SK-MEL-5 (cell line): ENCODE results near the gene LRIG2. TPM values are rescaled to one million over a fixed set of nuclear protein-coding genes. Genes with fewer than 3 reads are reported as not detected.
A peak's percentile ranks its signal among the peaks of the same experiment; 100 is the strongest.
"Not testable (repeated sequence)": the region's sequence is repeated elsewhere in the genome, so short reads cannot be mapped to it uniquely, and the experiment has no call there.

ENCODE experiments used
- DNase-seq: peaks from one replicate; pipeline ENCODE4 v3.0.0-alpha.2; 2016; ENCODE audit warnings: low read depth, low spot score
- in situ Hi-C: cut with HindIII; loops from 2 replicates; pipeline ENCODE4 v1.10.0; 2016; ENCODE audit warnings: low sequenced_read_pairs, high pct_unique_total_duplicates, low pct_unique_long_range_greater_than_20kb
- polyA plus RNA-seq, 2 experiments: library from polyadenylated mRNA; depleted of rRNA; stranded (reverse); fragments of >200 nt; gene quantifications; 2 replicates each; pipeline ENCODE4 v1.2.3, GENCODE V29; 2015
- total RNA-seq: library from RNA; depleted of rRNA; stranded (reverse); fragments of >200 nt; shearing (Covaris generic); gene quantifications from 2 replicates; pipeline ENCODE4 v1.2.3, GENCODE V29; 2014; rRNA removed

The LRIG2 gene, protein sequence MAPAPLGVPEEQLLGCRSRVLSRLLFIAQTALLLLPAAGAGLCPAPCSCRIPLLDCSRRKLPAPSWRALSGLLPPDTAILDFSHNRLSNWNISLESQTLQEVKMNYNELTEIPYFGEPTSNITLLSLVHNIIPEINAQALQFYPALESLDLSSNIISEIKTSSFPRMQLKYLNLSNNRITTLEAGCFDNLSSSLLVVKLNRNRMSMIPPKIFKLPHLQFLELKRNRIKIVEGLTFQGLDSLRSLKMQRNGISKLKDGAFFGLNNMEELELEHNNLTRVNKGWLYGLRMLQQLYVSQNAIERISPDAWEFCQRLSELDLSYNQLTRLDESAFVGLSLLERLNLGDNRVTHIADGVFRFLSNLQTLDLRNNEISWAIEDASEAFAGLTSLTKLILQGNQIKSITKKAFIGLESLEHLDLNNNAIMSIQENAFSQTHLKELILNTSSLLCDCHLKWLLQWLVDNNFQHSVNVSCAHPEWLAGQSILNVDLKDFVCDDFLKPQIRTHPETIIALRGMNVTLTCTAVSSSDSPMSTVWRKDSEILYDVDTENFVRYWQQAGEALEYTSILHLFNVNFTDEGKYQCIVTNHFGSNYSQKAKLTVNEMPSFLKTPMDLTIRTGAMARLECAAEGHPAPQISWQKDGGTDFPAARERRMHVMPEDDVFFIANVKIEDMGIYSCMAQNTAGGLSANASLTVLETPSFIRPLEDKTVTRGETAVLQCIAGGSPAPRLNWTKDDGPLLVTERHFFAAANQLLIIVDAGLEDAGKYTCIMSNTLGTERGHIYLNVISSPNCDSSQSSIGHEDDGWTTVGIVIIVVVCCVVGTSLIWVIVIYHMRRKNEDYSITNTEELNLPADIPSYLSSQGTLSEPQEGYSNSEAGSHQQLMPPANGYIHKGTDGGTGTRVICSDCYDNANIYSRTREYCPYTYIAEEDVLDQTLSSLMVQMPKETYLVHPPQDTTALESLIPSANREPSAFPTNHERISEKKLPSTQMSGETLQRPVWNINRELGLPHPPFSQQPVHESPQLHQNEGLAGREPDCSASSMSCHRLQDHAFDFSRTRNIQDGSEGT
- 5.9 and 8.7 TPM in 2 replicates for total RNA-seq
- polyA plus RNA-seq (2015; cell fraction: cytosol; rRNA removed): 2.3 and 2.7 TPM in 2 replicates
- 19.6 and 22.5 TPM in 2 replicates for polyA plus RNA-seq (2015; cell fraction: nucleus; rRNA removed)

DNA sequence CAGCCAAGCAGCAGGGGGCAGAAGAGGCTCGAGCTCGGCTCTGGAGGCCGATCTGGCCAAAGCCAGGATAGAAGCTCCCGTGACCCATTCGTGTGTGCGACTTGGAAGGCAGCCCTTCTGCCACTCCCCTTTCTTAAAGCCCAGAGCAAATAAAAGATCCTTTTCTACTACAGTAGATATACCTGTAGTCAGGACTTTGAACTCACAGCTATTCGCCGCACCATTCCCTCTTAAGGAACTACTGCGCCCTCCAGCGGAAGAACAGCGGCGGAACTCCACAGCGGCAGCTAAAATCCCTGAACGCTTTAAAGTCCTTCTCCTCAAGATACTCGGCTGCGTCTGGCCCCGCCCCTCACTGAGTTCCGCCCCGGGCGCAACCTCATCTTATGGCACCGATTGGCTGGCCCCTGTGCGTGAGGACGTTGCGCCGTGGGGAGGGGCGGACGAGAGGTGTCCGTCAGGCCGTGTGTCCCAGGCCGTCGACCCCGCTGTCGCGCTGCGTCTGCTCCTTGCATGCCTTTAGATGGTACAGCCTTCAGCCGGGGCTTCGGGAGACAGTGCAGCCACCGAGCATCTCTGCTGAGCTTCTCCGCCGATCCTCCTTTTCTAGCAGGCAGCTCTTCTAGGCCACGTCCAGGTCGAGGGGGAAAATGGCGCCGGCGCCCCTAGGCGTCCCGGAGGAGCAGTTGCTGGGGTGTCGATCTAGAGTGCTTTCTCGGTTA is at the start of gene LRIG2:
Gene LRIG2 (plus strand): TSS at position 442 of the 722 bp plus-strand sequence. CDS start 209 bp downstream, at position 651.
- DNase-seq: peak; percentile 97
- in situ Hi-C loops: no loop called here

GRCh38 chr1:113023316-113023715 is 49.7 kb upstream of the LRIG2 start:
- DNase-seq, in situ Hi-C loops: not testable (repeated sequence)

DNA sequence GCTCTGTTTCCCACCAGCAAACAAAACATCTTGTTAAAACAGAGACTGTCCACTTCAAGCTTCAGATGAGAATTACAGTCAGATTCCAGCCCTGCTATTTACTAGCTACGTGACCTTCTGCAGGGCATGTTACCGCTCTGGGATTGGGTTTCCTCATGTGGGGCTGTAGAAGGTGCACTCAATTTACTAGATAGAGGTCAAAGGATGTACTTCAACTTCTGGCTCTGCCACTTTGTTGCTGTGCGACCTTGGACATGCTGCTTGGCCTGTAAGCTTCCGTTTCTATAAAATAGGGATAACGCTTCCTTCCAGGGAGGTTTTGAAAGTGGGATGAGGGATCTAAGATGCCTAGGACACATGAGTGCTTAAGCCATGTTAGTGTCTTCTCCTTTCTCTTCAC is 46.0 kb upstream of the LRIG2 start:
- DNase-seq: no peak
- in situ Hi-C loops: no loop called here

DNA sequence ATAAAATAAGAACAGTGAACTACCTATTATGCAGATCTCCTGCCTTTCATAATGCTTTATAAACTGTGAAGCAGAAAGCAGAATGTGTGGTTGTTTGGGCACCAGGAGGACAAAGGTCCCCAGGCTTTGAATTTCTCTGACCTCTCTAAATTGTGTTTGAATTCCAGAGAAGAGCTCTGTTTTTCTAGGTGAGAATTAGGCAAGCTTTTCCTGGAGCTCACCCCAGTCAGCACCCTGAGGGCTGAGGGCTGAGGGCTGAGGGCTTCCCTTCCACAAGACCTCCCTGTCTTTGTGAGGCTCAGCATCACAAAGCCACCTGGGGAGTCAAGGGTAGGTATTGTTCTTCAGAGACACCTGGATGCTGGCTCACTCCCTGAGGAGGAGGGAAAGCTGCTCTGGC is 45.5 kb upstream of the LRIG2 start:
- in situ Hi-C loops: no loop called here
- no peak for DNase-seq

- in situ Hi-C loops: no loop called here
Observed at GRCh38 chr1:113029822-113030221, 43.2 kb upstream of the LRIG2 start.

GRCh38 chr1:113031171-113031933 is 41.6 kb upstream of the LRIG2 start:
- in situ Hi-C loops: no loop called here
- no peak for DNase-seq

More at GRCh38 chr1:113029822-113030221, 43.2 kb upstream of the LRIG2 start:
- no peak for DNase-seq

- in situ Hi-C loops: no loop called here
- DNase-seq: no peak
Observed at GRCh38 chr1:113035086-113035485, 37.9 kb upstream of the LRIG2 start.

DNA sequence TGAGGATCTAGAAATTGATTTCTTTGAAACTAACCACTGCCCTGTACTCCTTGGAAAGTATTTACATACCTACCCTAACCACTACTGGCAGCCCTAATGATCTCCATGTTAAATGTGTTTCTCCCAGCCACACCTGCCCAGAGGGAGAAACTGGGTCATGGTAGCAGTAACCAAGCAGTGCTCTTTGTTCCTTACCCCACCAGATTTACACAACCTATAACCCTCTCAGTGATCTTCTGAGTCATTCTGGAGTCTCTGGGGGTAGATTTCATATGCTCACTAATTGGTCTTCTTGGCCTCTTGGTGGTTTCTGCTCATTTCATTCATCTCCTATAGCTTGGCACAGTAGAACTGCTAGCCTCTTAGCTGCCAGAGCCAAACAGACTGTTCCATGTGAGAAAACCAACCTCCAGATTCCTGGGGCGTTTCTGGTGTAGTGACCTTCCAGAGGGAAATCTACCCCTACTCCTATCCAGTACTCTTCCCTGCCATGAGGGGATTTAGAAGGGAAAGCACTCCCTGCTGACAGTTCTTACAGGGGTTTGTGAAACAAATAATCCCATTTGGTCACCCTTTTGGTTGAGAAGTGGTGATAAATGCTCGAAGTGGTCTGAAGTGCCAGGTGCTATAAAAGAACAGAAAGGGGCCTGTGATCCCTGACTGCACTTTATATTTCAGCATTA is 36.2 kb upstream of the LRIG2 start:
- in situ Hi-C loops: no loop called here
- no peak for DNase-seq

DNA sequence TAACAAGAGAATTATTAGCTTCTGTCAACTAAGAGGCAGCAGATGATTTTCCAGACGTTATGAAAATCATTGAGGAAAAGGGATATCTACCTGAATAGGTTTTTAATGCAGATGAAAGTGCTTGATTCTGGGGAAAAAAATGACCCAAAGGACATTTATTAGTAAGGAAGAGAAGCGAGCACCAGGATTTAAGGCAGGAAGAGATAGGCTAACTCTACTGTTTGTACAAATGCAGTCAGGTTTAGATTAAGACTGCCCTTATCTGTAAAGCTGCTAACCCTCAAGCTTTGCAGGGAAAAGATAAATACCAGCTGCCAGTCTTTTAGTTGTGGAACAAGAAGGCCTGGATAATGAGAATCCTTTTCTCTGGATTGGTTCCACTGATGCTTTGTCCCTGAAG is 33.0 kb upstream of the LRIG2 start:
- in situ Hi-C loops: no loop called here

DNA sequence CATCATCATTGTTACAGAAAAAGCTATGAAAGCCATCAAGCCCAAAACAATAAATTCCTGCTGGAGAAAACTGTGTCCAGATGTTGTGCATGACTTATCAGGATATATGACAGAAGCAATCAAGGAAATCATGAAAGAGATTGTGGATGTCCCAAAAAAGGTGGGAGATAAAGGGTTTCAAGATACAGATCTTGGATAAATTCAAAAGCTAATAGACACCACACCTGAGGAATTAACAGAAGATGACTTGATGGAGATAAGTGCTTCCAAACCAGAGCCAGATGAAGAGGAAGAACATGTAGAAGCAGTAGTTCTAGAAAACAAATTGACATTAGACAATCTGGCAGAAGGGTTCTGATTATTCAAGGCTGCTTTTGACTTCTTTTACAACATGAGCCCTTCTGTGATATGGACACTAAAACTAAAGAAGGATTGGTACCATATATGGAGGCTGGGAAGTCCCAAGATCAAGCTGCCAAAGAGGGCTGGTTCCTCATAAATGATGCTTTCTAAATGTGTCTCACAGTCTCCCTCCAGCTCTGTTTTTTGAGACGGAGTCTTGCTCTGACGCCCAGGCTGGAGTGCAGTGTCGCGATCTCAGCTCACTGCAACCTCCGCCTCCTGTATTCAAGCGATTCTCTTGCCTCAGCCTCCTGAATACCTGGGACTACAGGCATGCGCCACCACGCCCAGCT is 32.1 kb upstream of the LRIG2 start:
- in situ Hi-C loops: no loop called here
- DNase-seq: no peak

More for the DNA sequence above, 33.0 kb upstream of the LRIG2 start:
- no peak for DNase-seq

DNA sequence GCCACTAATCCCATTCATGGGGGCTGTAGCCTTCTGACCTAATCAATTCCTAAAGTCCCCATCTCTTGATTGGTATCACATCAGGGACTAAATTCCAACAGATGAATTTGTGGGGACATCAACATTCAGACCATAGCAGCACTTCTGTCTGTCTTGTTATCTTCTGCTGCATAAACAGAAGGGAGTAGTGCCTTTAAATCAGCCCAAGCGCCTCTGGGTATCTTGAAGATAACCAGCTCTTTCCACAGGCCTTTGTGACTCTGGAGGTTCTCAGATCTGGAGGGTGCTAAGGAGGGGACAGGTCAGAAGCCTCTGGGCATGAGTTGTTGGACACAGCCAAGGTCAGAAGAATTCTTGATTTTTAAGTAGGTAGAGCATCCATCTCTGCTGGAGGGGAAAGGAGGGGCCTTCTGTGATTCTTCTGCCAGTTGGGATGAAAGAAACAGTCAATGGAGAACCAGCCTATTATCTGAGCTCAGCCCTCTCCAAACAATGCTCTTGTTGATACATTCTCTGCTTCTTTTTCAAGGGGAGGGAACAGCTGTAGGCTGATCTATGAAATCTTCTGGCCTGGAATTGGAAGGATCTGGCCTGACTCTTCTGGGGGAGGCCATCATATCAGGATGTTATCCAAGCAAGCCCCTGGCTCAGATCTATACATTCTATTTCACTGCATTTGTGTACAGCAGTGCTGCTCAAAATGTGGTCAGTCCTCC is 31.3 kb upstream of the LRIG2 start:
- DNase-seq: peak; percentile 17
- in situ Hi-C loops: no loop called here

DNA sequence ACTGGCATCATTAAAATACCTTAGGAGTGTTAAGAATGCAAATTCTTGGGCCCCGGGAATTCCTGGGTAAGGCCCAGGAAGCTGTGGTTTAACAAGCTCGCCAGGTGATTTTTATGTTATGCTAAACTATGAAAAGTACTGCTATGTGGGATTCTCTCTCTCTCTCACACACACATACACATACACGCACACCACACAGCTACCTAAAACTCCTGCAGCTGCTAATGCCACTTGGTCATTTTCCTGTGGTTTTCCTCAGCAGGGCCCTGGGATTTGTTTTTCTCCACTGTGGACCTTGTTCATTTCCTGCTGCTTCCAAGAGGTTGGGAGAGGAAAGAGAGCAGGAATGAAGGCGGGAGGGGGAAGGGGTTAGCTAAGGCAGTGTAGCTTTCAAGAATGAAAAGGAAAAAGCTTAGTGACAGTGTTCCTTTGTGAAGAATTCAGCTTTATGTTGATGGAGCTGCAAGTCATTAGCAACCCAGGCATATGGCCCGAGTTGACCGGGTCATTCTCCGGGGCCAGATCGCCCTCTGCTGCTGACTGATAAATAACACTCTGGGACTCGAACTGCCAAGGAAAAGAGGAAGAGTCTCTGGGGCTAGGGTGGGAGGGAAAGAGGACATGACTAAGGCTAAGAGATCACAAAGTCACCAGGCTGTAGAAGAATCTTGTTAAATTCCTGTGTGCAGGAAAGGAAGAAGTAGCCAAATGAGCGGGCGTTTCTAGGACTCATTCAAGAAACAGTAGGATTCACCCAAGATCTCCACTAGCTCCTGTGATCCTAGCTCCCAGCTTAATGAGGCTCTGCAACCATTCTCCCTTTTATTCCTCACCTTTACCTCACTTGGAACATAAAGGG is 30.5 kb upstream of the LRIG2 start:
- in situ Hi-C loops: no loop called here
- DNase-seq: peak; percentile 80

DNA sequence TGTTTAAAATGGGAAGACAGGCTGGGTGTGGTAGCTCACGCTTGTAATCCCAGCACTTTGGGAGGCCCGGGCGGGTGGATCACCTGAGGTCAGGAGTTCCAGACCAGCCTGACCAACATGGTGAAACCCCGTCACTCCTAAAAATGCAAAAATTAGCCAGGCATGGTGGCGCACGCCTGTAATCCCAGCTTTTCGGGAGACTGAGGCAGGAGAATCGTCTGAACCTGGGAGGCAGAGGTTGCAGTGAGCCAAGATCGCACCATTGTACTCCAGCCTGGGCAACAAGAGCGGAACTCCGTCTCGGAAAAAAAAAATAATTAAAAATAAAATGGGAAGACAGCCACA is 29.9 kb upstream of the LRIG2 start:
- in situ Hi-C loops, DNase-seq: not testable (repeated sequence)

DNA sequence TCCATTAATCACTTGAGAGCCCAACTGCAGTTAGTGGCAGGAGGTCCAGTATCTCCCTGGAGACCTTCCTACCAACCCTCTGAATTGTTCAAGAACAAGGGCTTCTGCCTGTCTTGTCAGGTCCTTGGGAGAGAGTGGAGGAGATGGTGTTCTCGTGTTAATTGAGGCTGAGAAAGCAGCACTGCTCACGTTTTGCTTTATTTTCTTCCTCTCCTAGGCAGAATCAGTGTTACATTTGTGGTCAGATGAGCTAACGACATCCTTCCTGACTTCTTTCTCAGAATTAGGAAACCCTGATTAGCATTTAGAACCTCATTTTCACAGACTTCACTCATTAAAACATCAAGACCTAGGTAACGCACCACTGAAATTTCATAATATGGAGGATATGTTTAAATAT is 26.4 kb upstream of the LRIG2 start:
- DNase-seq: no peak
- in situ Hi-C loops: no loop called here
